Left forelimb (tissue), 1 donor: ENCODE measurements around the gene RNF112.
"Not testable (repeated sequence)": the region's sequence is repeated elsewhere in the genome, so short reads cannot be mapped to it uniquely, and the experiment has no call there.

ENCODE experiments used
- DNase-seq: peaks from one replicate; pipeline ENCODE4 v3.0.0-alpha.2; 2018; ENCODE audit warnings: low spot score

The RNF112 gene

GRCh38 chr17:19414396-19415280 is 3.6 kb downstream of the RNF112 start:
- no peak for DNase-seq

DNA sequence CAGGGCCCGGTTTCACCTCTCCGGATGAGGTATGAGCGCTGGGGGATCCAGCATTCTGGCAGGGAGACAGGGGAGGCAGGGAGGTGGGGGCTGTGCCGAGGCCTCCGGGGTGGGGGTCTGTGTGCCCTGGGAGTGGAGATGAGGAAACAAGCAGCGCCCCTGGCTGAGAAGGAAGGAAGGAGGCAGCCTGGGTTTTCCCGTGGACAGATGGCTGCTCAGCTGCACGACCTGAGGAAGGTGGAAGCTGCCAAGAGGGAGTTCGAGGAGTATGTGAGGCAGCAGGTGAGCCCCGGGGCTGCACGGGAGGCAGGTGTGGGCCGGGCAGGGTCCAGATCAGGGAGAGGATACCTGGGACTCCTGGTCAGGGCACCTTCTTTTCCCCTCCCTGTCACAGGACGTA is 4.3 kb downstream of the RNF112 start:
- no peak for DNase-seq

DNA sequence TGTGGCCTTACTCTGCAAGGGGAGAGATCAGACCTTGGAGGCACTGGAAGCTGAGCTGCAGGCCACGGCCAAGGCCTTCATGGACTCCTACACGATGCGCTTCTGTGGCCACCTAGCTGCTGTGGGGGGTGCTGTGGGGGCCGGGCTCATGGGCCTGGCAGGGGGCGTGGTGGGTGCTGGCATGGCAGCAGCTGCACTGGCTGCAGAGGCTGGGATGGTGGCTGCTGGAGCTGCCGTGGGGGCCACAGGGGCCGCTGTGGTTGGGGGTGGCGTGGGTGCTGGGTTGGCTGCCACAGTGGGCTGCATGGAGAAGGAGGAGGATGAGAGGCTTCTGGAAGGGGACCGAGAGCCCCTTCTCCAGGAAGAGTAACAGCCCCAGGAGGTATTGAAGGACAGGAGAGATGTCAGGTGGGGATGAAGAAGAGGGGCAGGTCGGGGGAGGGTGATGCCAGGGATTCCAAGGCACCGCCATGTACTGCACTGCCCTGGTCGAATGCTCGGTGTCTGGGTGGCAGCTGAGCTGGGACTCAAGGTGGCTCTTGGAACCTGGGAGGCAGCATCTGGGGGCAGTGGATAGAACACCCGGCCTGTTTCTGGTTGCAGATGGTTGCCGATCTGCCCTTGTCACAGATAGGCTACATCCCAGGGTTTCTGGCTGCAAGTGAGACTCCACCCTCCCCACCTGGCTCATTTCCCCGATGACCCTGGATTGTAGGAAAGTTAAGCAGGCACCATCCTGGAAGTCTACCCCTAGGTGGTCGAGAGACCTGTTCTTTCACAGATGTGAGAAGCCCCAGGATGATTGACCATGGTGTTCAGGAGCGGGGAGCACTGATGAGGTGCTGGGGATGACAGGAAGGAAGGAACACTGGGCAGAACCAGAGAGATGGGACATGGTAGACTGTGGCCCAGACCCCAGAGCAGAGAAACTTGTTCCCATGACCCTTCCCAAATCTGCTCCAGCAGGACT is 5.1 kb downstream of the RNF112 start:
- DNase-seq, result no peak

GRCh38 chr17:19417611-19418010 is 6.6 kb downstream of the RNF112 start:
- DNase-seq, result no peak

DNA sequence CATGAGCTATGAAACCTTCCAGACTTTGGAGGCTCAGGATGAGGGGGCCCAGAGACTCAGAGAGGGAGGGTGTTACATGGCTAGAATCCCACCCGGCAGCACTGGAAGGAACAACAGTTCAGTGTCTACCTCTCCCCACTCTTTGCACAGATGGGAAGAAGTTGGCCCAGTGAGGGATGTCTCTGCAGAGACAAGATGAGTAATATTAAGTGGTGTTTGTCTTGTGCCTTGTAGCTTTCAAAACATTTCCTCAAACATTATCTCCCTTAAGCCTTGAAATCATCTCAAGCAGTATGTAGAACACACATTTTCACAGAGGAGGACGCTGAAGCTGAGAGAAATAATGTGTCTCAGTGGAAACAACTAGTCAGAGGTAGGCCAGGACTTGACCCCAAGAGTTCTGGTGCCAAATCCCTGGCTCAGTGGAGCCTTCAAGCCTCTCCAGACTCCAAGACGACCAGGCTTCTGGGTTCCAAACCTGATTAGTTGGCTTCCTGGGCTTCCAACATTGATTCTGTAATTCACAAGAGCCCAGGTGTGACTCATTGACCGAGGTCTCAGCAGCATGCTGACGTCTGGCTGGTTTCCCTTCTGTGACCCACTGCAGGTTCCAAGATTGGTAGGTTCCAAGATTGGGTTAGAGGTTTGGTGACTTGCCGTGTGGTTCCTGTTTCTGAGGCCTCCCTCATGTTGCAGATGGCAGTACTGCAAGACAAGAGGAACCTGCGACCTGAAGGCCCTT is 7.4 kb downstream of the RNF112 start:
- DNase-seq, result no peak

DNA sequence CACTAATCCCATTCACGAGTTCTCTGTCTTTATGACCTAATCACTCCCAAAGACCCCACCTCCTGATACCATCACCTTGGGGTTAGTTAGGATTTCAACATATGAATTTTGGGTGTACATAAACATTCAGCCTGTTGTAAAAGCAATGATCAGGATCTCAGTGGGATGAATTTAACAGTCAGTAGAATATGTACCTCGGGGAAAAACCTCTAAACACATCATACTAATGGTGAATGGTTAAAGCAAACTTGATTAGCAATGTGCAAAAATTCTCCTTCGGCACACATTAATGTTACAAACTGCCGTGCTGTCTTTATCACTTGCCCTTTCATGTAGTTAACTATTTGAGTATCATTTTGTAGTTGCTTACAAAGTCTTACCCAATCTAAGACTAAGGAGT is 10.2 kb downstream of the RNF112 start:
- no peak for DNase-seq

- no peak for DNase-seq
Measured at GRCh38 chr17:19421926-19422325, 10.9 kb downstream of the RNF112 start.

DNA sequence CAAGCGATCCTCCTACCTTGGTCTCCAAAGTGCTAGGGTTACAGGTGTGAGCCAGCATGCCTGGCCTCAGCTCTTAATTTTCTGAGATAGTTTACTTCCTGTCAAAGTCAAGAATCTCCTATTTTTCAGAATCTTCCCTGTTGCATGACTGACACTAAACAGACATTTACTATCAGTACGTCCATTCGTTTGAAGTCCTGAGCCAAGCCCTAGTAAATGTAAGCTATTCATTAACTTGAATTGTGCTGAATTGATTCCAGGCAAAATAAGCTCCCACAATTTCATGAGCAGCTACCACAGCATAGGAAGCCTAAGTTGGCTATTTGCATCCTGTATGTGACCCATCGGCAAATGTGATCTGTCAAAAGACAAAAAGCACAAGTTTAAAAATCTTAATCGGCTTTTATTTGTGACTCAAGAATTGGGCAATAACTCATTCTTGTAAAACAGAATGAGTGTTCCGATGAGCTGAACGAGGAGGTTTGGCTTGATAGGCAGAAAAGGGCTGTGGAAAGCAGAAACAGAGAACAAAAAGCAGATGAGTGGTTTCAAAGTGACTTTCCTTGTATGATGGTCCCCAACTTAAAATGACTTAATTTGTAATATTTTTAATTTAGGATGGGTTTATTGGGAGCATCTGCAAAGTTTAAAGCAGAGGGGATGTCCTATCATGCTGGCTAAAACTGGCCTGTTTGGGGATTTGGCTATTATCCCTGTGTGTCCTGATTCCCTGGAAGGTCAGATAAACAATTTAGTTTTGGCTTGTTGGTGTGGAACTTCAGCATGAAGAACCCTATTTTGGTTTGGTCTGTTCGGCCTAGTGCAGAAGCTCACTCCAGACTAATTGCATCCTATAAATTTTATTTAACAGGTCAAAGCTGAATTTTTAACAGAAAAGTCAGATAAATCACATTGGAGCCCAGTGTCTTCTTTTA is 14.2 kb downstream of the RNF112 start:
- no peak for DNase-seq

- DNase-seq, result no peak
Measured at GRCh38 chr17:19426631-19427030, 15.6 kb downstream of the RNF112 start.

GRCh38 chr17:19431691-19432090 is 20.7 kb downstream of the RNF112 start:
- DNase-seq, result no peak

DNA sequence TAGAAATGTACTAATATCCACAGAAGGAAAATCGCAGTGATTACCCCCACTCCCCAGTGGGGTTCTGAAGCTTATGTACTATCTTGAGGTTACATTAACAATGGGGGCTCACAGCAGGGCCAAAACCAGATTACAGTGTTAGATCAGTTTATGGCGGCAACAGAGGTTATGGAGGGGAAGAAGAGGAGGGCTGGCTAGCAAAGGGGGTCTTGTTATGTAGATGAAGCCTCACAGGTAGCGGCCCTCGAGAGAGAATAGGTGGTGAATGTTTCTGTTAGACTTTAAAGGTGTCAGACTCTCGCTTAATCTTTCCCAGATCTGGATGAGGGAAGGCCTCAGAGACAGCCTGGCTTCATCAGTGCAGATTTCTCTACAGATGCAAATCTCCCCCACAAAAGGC is 22.2 kb downstream of the RNF112 start:
- no peak for DNase-seq

DNA sequence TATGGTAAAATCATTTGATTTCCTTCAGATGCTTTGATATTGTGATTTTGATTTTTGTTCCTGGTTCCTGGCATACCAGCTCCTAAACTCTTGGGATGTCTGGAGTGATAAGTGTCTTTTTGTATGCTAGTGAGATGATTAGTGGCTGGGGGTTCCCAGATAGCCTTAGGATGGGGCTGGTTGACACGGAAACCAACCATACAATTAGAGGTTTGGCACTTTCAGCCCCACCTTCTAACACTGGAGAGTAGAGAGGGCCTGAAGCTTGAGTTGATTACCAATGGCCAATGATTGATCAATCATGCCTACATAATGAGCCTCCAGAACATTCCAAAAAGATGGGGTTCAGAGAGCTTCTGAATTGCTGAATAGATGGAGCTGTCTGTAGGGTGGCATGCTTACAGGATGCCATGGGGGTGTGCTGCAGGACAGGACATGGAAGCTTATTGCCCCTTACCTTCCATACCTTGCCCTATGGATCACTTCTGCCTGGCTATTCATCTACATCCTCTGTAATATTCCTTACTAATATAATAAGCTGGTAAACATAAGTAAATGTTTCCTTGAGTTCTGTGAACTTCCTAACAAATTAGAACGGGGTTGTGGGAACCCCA is 22.8 kb downstream of the RNF112 start:
- DNase-seq, result no peak

DNA sequence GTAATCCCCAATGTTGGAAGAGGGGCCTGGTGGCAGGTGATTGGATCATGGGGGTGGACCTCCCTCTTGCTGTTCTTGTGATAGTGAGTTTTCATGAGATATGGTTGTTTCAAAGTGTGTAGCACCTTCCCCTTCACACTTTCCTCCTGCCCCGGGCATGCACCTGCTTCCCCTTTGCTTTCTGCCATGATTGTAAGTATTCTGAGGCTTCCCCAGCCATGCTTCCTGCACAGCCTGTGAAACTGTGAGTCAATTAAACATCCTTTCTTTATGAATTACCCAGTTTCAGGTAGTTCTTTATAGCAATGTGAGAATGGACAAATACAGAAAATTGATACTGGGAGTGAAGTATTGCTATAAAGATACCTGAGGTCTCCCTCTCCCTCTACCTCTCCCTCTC is 29.4 kb downstream of the RNF112 start:
- no peak for DNase-seq

DNA sequence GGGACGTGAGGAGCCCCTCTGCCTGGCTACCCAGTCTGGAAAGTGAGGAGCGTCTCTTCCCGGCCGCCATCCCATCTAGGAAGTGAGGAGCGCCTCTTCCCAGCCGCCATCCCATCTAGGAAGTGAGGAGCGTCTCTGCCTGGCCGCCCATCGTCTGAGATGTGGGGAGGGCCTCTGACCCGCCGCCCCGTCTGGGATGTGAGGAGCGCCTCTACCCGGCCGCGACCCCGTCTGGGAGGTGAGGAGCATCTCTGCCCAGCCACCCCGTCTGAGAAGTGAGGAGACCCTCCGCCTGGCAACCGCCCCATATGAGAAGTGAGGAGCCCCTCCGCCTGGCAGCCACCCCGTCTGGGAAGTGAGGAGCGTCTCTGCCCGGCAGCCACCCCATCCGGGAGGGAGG is 30.3 kb downstream of the RNF112 start:
- DNase-seq, result not testable (repeated sequence)

- no peak for DNase-seq
Measured at GRCh38 chr17:19442731-19443130, 31.7 kb downstream of the RNF112 start.

GRCh38 chr17:19443148-19443547 is 32.1 kb downstream of the RNF112 start:
- DNase-seq, result no peak

GRCh38 chr17:19445105-19445504 is 34.1 kb downstream of the RNF112 start:
- no peak for DNase-seq

DNA sequence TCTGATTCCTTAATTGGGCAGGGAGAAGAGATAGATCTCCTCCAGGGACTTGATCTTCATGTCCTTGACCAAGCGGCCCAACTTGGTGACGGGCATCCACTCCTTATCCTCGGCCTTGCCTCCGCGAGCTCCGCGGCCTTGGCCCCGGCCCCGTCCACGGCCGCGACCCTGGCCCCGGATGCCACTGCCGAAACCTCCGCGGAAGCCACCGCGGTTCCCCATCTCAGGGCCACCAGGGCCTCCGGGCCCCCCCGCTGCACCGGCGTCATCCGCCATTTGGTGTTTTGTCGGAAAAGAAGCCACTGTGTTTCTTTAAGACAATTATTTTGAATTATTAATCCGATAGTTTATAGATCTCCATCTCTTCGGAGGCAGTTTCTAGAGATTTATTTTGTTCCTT is 35.5 kb downstream of the RNF112 start:
- not testable (repeated sequence) for DNase-seq

GRCh38 chr17:19447085-19447583 is 36.1 kb downstream of the RNF112 start:
- peak; percentile 77 for DNase-seq
